SK-N-MC (cell line): ENCODE data around the gene TBC1D2B.
A peak's percentile ranks its signal among the peaks of the same experiment; 100 is the strongest.
"Not testable (repeated sequence)": the region's sequence is repeated elsewhere in the genome, so short reads cannot be mapped to it uniquely, and the experiment has no call there.

Experiments
- DNase-seq: peaks from one replicate; pipeline ENCODE4 v3.0.0-alpha.2; 2011; ENCODE audit warnings: low read depth, low spot score
- H3K27ac ChIP-seq: fragments of 200-600 bp; sonication (generic); 2 replicates; pipeline ENCODE4 v1.5.1; 2016; ENCODE audit warnings: mixed run types
- H3K36me3 ChIP-seq: fragments of 200-600 bp; sonication (generic); 2 replicates; pipeline ENCODE4 v1.6.1; 2017; ENCODE audit warnings: antibody characterized with exemption, low read length, mixed read lengths; ENCODE audit not compliant: insufficient read depth
- H3K4me3 ChIP-seq: fragments of 200-600 bp; sonication (generic); 2 replicates; pipeline ENCODE4 v1.5.1; 2016
- H3K9ac ChIP-seq: fragments of 200-600 bp; sonication (generic); 2 replicates; pipeline ENCODE4 v1.8.0; 2017; ENCODE audit warnings: mixed run types, mixed read lengths; ENCODE audit not compliant: insufficient read length
- H3K9me3 ChIP-seq: fragments of 200-600 bp; sonication (generic); 2 replicates; pipeline ENCODE4 v1.6.1; 2017; ENCODE audit warnings: low read depth, mild to moderate bottlenecking, antibody characterized with exemption, low read length, moderate library complexity, mixed read lengths
- EZH2 ChIP-seq: fragments of 200-600 bp; sonication (generic); IDR thresholded peaks from one replicate; pipeline ENCODE4 v1.6.1; 2017; ENCODE audit warnings: antibody characterized with exemption
- FOXP2 ChIP-seq: optimal IDR thresholded peaks from 2 replicates; pipeline ENCODE3; 2011; ENCODE audit warnings: mild to moderate bottlenecking, moderate library complexity; ENCODE audit not compliant: insufficient read depth; ENCODE audit errors: extremely low read length, control extremely low read depth
- POLR2AphosphoS5 ChIP-seq: IDR thresholded peaks from 2 replicates; pipeline ENCODE4 v1.6.1; 2012; ENCODE audit warnings: mild to moderate bottlenecking, low read depth, low read length, borderline replicate concordance

The TBC1D2B gene

DNA sequence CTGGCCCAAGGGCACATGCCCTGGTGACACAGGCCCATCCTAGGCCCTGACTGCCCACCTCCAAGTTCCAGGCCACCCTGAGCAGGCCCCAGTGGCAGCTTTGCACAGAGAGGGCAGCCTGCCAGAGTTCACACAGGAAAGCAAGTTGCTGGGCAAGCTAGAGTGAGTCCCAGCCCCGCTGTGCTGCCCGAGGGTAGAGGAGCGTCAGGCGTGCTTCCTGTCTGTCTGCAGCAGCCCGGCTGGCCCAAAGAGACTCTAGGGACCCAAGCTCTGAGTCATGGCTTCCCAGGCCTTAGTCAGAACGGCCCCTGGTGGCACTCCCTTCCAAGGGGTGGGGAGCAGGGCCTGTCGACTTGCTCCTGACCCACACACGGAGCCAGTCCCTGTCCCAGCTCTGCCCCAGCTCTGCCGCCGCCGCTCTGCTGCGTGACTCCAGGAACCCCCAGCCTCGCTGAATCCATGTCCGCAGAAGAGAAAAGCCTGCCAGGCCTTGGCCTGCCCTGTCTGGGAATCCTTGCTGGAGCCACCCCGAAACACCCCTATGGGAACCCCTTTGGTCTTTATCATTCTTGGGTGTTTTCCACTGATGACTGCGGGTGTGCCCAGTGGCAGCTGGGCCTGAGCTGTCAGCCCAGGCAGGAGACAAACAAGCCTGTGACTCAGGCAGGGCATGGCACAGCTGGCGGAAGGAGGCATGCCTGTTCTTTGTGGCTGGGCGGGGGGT lies 83.4 kb downstream of the TBC1D2B start:
- DNase-seq: peak; percentile 42
- not testable (repeated sequence) for H3K9ac ChIP-seq, H3K36me3 ChIP-seq, H3K9me3 ChIP-seq
- peak overlapping the region; percentile 31; the same call in 1 of the 2 replicates for H3K4me3 ChIP-seq
- H3K27ac ChIP-seq: peak overlapping the region; percentile 75

DNA sequence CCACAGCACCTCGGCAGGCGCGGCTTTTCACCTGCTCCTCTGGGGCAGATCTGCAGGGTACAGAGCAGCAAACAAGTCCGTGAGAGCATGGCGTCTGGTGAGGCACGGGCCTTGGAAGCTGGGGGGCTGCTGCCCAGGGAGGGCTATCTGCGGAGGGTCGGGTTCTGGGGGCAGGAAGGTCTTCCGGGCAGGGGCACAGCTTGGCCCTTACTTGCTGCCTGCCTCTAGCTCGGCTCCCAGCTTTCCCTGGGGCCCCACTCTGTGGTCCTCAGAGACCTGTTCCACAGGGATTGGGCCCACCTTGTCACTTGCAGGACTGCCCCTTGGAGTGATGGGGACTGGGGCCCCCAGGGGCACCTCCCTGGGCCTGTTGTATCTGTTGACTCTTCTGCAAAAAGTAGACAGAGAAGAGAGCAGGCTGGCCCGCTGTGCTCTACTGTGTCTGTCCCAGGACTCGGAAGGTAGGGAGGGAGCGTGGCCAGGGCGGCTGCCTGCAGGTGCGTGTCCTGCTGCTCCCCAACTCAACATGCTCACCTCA lies 84.1 kb downstream of the TBC1D2B start:
- TF ChIP-seq FOXP2 (no peak), POLR2AphosphoS5 (no peak), EZH2 (no peak)
- DNase-seq: no peak
- Histone ChIP-seq H3K36me3 (peaks cover 2% of the 10 kb centered on the region; the same call in 1 of the 2 replicates), H3K9me3 (no peaks in the 10 kb centered on the region), H3K9ac (no peak overlapping the region), H3K27ac (0 out of 2 replicates have a peak overlapping the region, but pooled peaks have one; percentile 10), H3K4me3 (peak overlapping the region; percentile 31; the same call in 1 of the 2 replicates)

GRCh38 chr15:77992356-77993222 lies 84.9 kb downstream of the TBC1D2B start:
- Histone ChIP-seq H3K4me3 (no peak overlapping the region), H3K27ac (0 out of 2 replicates have a peak overlapping the region, but pooled peaks have one; percentile 5), H3K36me3 (no peaks in the 10 kb centered on the region; the same call in 1 of the 2 replicates), H3K9ac (no peak overlapping the region), H3K9me3 (no peaks in the 10 kb centered on the region)
- no peak for TF ChIP-seq FOXP2
- no peak for DNase-seq

DNA sequence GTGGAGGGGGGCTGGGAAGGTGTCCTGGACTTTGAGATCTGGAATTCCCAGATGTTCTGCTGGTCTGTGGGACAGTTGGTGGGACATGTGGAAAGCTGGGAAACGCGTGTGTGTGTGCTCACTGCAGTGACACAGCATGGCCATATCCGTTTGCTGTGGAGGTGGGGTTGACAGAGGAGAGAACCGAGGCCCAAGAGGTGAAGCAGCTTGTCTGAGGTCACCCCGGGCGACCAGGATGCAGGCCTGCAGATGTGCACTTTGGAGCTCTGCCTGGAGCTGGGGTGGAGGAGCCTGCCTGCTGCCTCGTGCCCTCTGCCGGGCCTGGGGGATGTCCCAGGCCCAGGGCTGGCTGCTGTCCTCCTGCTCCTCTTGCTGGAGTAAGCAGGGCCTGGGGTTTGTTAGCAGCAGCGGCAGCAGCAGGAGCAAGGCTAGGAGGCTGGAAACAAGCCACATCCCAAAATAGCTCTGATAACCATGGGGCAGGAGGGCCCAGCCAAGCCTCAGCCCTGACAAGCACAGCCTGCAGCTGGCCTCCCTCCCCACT lies 85.8 kb downstream of the TBC1D2B start:
- not testable (repeated sequence) for H3K9ac ChIP-seq, H3K36me3 ChIP-seq, H3K27ac ChIP-seq, DNase-seq, H3K4me3 ChIP-seq, H3K9me3 ChIP-seq

DNA sequence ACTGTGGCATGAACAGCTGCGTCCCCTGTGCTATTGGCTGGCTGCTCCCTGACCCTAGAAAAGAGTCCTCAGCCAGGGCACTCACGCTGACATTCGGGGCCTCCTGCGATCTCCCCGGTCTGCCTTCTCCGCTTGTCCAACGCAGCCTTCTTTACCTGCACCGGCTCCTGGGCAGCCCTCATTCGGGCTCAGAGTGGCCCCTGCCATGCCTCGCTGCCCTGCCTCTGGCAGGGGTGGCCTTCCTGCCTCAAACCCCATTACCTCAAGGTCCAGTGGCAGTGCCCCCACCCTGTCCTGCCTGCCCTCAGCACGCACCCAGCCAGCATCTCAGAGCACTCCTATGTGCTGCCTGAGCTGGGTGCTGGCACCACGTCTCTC lies 86.5 kb downstream of the TBC1D2B start:
- H3K4me3 ChIP-seq: no peak overlapping the region
- H3K36me3 ChIP-seq: no peaks in the 10 kb centered on the region
- DNase-seq: no peak
- no peak overlapping the region for H3K27ac ChIP-seq
- H3K9me3 ChIP-seq: no peaks in the 10 kb centered on the region
- no peak overlapping the region for H3K9ac ChIP-seq
- no peak for TF ChIP-seq EZH2
- no peak for TF ChIP-seq FOXP2
- no peak; the same call in 1 of the 2 replicates for TF ChIP-seq POLR2AphosphoS5

DNA sequence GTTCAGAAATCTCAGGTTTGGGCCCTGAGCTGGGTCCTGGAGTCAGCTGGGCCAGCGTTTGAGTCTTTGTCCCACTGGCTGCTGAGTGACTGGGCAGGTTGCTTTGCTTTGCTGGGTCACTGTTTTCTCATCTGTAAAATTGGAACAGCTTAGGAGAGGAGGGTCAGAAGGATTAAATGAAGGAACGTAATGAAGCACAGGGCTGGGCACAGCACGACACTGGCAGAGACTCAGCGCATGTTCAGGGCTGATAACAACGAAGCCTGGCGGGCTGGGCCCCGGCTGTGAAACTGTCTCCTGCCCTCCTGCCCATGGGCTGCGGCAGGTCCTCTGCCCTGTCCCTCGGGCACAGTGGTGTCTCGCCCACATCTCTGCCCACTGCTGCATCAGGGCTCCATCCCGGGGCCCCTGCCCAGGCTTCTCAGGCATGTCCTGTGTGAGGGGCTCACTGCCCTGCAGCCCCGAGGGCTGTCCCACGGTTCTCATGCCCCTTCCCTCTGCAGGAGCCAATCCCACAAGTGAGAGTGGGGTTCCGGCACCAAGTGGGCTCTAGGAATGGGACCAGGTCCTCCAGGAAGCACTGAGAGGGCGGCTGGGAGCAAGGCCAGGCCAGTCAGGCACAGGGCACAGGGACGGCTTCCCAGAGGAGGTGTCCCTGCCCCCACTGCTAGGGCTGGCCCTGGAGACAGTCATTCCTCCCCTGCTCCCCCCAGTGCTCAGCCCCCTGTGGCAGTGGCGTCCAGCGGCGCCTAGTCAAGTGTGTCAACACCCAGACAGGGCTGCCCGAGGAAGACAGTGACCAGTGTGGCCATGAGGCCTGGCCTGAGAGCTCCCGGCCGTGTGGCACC lies 88.0 kb downstream of the TBC1D2B start:
- TF ChIP-seq POLR2AphosphoS5: no peak
- TF ChIP-seq EZH2: no peak
- no peak for TF ChIP-seq FOXP2
- Histone ChIP-seq H3K9me3 (no peaks in the 10 kb centered on the region), H3K9ac (no peak overlapping the region), H3K4me3 (no peak overlapping the region), H3K36me3 (no peaks in the 10 kb centered on the region), H3K27ac (no peak overlapping the region)
- no peak for DNase-seq

- TF ChIP-seq POLR2AphosphoS5: no peak; the same call in 1 of the 2 replicates
- TF ChIP-seq FOXP2: no peak
- TF ChIP-seq EZH2: no peak
- no peak for DNase-seq
- Histone ChIP-seq H3K36me3 (no peaks in the 10 kb centered on the region), H3K9ac (no peak overlapping the region), H3K9me3 (no peaks in the 10 kb centered on the region), H3K27ac (no peak overlapping the region), H3K4me3 (no peak overlapping the region)
These were observed 88.9 kb downstream of the TBC1D2B start for GRCh38 chr15:77988347-77989295.

- H3K36me3 ChIP-seq: not testable (repeated sequence)
These were observed 89.8 kb downstream of the TBC1D2B start for GRCh38 chr15:77987765-77988136.

More at GRCh38 chr15:77987765-77988136, 89.8 kb downstream of the TBC1D2B start:
- H3K27ac ChIP-seq, H3K9ac ChIP-seq, DNase-seq, H3K9me3 ChIP-seq, H3K4me3 ChIP-seq: not testable (repeated sequence)
